Neutrophil (primary cell): ENCODE data around the gene HSPA1L.
A peak's percentile ranks its signal among the peaks of the same experiment; 100 is the strongest.
"Not testable (repeated sequence)": the region's sequence is repeated elsewhere in the genome, so short reads cannot be mapped to it uniquely, and the experiment has no call there.

Source experiments
- H3K27ac ChIP-seq: fragments of 200-600 bp; sonication (generic); 2 replicates; pipeline ENCODE4 v1.5.1; 2016; ENCODE audit warnings: mild to moderate bottlenecking, moderate library complexity
- H3K27me3 ChIP-seq: fragments of 200-600 bp; sonication (generic); 2 replicates; pipeline ENCODE4 v1.6.0; 2016; ENCODE audit warnings: mild to moderate bottlenecking
- H3K36me3 ChIP-seq: fragments of 200-600 bp; sonication (generic); 2 replicates; pipeline ENCODE4 v1.5.1; 2017
- H3K4me1 ChIP-seq, 2 experiments: fragments of 200-600 bp in 1 of 2; sonication (generic) in 1 of 2; 1 replicate in 1 of 2; 2 replicates in 1 of 2; pipeline versions ENCODE4 v1.5.1 to v1.6.1; 2013 to 2016; ENCODE audit warnings: low read depth in 1 of 2, low read length in 1 of 2, mild to moderate bottlenecking in 1 of 2, moderate library complexity in 1 of 2; ENCODE audit not compliant: control insufficient read depth in 1 of 2, insufficient read depth in 1 of 2
- H3K4me3 ChIP-seq, 2 experiments: fragments of 200-600 bp in 1 of 2; sonication (generic) in 1 of 2; 1 replicate in 1 of 2; 2 replicates in 1 of 2; pipeline ENCODE4 v1.5.1; 2013 to 2016; ENCODE audit warnings: low read depth in 1 of 2, low read length in 1 of 2, mild to moderate bottlenecking in 1 of 2, moderate library complexity in 1 of 2
- H3K9me3 ChIP-seq: fragments of 200-600 bp; sonication (generic); 2 replicates; pipeline ENCODE4 v1.5.1; 2016
- TF ChIP-seq, protein P1 (sequence below): fragments of 200-600 bp; sonication (generic); IDR thresholded peaks from 2 replicates; pipeline ENCODE4 v1.5.1; 2016; ENCODE audit warnings: antibody characterized with exemption

HSPA1L gene

DNA sequence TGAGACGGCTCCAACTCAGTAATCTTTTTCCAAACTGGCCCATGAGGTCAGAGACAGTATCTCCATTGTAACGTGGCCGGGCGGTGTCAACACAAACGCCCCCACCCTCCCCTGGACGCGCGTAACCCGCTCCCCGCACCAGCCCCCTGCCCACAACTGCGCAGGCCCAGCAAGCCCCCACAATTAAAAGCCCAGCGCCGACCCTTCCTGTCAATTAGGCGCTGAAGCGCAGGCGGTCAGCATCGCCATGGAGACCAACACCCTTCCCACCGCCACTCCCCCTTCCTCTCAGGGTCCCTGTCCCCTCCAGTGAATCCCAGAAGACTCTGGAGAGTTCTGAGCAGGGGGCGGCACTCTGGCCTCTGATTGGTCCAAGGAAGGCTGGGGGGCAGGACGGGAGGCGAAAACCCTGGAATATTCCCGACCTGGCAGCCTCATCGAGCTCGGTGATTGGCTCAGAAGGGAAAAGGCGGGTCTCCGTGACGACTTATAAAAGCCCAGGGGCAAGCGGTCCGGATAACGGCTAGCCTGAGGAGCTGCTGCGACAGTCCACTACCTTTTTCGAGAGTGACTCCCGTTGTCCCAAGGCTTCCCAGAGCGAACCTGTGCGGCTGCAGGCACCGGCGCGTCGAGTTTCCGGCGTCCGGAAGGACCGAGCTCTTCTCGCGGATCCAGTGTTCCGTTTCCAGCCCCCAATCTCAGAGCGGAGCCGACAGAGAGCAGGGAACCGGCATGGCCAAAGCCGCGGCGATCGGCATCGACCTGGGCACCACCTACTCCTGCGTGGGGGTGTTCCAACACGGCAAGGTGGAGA lies at the start of gene HSPA1L, which contains the start of gene HSPA1A:
Gene HSPA1L (minus strand): TSS at position 259 of the 814 bp plus-strand sequence. CDS start 3,311 bp downstream, outside the sequence.
Gene HSPA1A (plus strand): TSS at position 519 of the 814 bp plus-strand sequence. CDS start 214 bp downstream, at position 733.
- H3K36me3 ChIP-seq: peaks cover 16% of the 10 kb centered on the region
- H3K27ac ChIP-seq: peak within 1 kb of the TSS; percentile 90
- H3K27me3 ChIP-seq: no peaks in the 10 kb centered on the region
- H3K4me3 ChIP-seq: peak within 1 kb of the TSS; percentile 84 to 94
- peaks cover 52 to 55% of the 10 kb centered on the region in 2 experiments for H3K4me1 ChIP-seq
- H3K9me3 ChIP-seq: no peaks in the 10 kb centered on the region
- TF ChIP-seq, protein P1, sequence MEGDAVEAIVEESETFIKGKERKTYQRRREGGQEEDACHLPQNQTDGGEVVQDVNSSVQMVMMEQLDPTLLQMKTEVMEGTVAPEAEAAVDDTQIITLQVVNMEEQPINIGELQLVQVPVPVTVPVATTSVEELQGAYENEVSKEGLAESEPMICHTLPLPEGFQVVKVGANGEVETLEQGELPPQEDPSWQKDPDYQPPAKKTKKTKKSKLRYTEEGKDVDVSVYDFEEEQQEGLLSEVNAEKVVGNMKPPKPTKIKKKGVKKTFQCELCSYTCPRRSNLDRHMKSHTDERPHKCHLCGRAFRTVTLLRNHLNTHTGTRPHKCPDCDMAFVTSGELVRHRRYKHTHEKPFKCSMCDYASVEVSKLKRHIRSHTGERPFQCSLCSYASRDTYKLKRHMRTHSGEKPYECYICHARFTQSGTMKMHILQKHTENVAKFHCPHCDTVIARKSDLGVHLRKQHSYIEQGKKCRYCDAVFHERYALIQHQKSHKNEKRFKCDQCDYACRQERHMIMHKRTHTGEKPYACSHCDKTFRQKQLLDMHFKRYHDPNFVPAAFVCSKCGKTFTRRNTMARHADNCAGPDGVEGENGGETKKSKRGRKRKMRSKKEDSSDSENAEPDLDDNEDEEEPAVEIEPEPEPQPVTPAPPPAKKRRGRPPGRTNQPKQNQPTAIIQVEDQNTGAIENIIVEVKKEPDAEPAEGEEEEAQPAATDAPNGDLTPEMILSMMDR: peak; percentile 9

DNA sequence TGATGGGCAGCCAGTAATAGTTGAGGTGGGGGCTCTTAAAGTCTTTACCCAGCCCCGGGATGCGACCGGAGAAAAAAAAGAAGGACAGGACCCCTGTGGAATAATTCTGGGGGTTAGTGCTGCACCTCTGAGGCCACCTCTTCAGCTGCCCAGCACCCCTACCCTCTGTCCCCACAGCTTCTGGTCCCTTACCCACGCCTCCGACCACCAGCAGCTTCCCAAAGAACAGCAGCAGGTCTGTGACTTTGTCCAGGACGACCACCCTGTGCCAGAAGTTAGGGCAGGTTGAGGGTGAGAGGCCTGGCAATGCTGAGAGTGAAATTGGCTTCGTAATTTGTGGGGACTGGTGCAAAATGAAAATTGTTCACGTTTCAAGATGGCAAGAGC lies 49.7 kb upstream of the HSPA1L start:
- Histone ChIP-seq H3K27ac (no peak overlapping the region), H3K4me1 (peaks cover 22% of the 10 kb centered on the region in 2 experiments), H3K36me3 (peaks cover 11% of the 10 kb centered on the region), H3K27me3 (peaks cover 8% of the 10 kb centered on the region), H3K4me3 (no peak overlapping the region), H3K9me3 (no peaks in the 10 kb centered on the region)
- TF ChIP-seq, protein P1: no peak

DNA sequence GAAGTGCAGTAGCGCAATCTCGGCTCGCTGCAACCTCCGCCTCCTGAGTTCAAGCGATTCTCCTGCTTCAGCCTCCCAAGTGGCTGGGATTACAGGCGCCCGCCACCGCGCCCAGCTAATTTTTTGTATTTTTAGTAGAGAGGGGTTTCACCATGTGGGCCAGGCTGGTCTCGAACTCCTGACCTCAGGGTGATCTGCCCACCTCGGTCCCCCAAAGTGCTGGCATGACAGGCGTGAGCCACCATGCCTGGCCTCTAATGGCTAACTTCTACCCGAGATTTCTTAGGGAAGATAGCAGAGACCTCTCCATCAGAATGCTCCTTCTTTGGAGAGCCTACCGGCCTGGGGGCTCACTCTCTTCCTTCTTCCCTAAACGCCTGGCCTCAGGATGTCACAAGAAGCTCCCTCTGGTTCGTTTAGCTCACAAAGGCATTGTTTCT lies 49.1 kb upstream of the HSPA1L start:
- Histone ChIP-seq H3K4me3 (peak overlapping the region; percentile 81 to 97), H3K4me1 (peaks cover 22% of the 10 kb centered on the region in 2 experiments), H3K36me3 (peaks cover 18% of the 10 kb centered on the region)
- H3K27ac ChIP-seq, H3K9me3 ChIP-seq, H3K27me3 ChIP-seq: not testable (repeated sequence)

DNA sequence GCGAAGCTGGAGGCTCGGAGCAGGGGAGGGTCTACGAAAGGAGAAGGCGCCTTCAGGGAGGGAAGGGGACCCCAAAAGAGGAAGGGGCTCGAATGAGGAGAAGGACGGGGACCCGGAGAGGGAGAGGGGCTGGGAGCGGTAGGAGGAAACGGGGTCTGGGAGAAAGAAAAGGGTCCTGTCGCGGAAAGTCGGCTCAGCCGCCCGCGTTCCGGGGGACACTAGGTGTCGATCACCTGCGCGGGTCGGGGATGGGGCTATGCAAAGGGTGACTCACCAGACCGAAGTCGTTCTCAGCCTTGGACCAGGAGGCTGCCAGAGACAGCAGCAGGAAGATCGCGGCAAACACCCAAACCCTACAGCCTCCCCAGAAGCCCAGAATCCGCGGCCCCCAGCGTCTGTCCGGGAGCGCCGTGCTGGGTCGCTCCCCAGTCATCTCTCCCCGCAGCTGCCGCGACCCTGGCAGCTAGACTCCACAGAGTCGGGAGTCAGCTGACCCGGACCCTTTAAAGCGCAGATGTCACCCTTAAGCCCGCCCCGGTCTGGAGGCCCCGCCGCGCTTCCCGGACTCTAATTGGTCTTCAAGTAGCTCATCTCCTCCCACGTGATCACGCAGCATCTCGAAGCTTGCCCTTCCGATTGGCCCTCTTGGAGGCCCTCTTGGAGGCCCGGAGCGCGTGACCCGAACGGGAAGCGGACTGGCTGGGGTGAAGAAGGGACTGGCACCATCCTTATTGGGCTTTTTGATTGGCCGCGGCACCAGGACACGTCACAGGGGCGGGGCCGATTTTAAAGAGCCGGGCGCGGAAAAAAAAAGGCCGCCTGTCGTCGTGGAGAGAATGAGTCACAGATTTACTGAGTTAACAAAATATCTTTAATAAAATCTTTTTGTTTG lies 47.5 kb upstream of the HSPA1L start, which contains the start of gene NEU1:
Gene NEU1 (minus strand): TSS at position 478 of the 892 bp plus-strand sequence. CDS start 45 bp downstream, at position 433.
- H3K27ac ChIP-seq: peak within 1 kb of the TSS; percentile 84
- H3K4me3 ChIP-seq: peak within 1 kb of the TSS; percentile 81 to 97
- no peaks in the 10 kb centered on the region for H3K27me3 ChIP-seq
- peaks cover 22% of the 10 kb centered on the region in 2 experiments for H3K4me1 ChIP-seq
- TF ChIP-seq, protein P1: no peak
- H3K36me3 ChIP-seq: peaks cover 33% of the 10 kb centered on the region
- no peaks in the 10 kb centered on the region for H3K9me3 ChIP-seq

DNA sequence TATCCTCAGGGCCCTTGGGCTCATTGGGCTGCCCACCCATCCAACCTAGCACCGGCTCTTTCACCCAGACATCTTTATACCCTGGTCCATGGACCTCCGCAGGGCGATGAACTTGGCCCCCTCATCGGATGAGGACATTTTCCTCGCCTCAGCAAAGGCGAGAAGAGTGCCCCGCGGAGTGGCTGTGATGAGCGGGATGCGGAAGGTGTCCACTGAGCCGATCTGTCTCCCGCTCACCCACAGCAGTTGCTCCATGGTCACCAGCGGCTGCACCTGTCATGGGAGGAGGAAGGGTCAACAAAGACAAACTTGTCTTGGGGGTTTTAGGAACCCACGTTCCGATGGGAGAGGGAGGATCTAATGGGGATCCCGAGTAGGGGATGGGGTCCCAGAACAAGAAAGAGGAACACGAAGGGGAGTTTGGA lies 46.8 kb upstream of the HSPA1L start:
- peak overlapping the region; percentile 81 to 97 for H3K4me3 ChIP-seq
- peaks cover 22% of the 10 kb centered on the region in 2 experiments for H3K4me1 ChIP-seq
- H3K9me3 ChIP-seq: no peaks in the 10 kb centered on the region
- TF ChIP-seq, protein P1: no peak
- H3K36me3 ChIP-seq: peaks cover 40% of the 10 kb centered on the region
- peak overlapping the region; percentile 84 for H3K27ac ChIP-seq
- no peaks in the 10 kb centered on the region for H3K27me3 ChIP-seq
